Cardiac muscle cell (in vitro differentiated cells and primary cell): ENCODE data around the gene MACROH2A1. TPM values are rescaled to one million over a fixed set of nuclear protein-coding genes. Genes with fewer than 3 reads are reported as not detected.

ENCODE experiments used
- DNase-seq, 2 donors: peaks; one replicate each; pipeline versions ENCODE4 v3.0.0 to v3.0.0-alpha.2; 2010 to 2017; ENCODE audit warnings: low read depth in 1 of 2, low spot score in 1 of 2
- H3K27ac ChIP-seq: fragments of 200-600 bp; sonication (generic); 2 replicates; pipeline ENCODE4 v1.5.1; 2016
- H3K27me3 ChIP-seq: fragments of 200-600 bp; sonication (generic); 2 replicates; pipeline ENCODE4 v1.6.0; 2016; ENCODE audit warnings: control low read depth
- H3K36me3 ChIP-seq: fragments of 200-600 bp; sonication (generic); 2 replicates; pipeline ENCODE4 v1.5.1; 2016; ENCODE audit warnings: control low read depth
- H3K4me1 ChIP-seq: fragments of 200-600 bp; sonication (generic); 2 replicates; pipeline ENCODE4 v1.8.1; 2017; ENCODE audit warnings: low read depth, mild to moderate bottlenecking, mixed run types
- H3K4me3 ChIP-seq: fragments of 200-600 bp; sonication (generic); 2 replicates; pipeline ENCODE4 v1.5.1; 2016; ENCODE audit warnings: mild to moderate bottlenecking
- H3K9me3 ChIP-seq: fragments of 200-600 bp; sonication (generic); 2 replicates; pipeline ENCODE4 v1.5.1; 2017; ENCODE audit warnings: low read depth, mild to moderate bottlenecking, control low read depth
- CTCF ChIP-seq: IDR thresholded peaks from 2 replicates; pipeline ENCODE4 v1.5.1; 2012; ENCODE audit warnings: low read depth, mild to moderate bottlenecking, low read length
- polyA plus RNA-seq: library from polyadenylated mRNA; unstranded; fragments of >200 nt; fragmentation: Nextera tagmentation; extraction: Ambion mirVana; gene quantifications from 2 replicates; pipeline ENCODE4 v1.2.1, GENCODE V29; 2016
- total RNA-seq: library from RNA; depleted of rRNA; stranded (reverse); fragments of >200 nt; gene quantifications from 2 replicates; pipeline ENCODE4 v1.2.3, GENCODE V29; 2016

MACROH2A1 gene
- total and polyA plus RNA-seq, 2 experiments from 2014 or later = 386 to 644 TPM

GRCh38 chr5:135426102-135427082, 27.4 kb upstream of the MACROH2A1 start:
- Histone ChIP-seq H3K36me3 (no peaks in the 10 kb centered on the region), H3K4me3 (no peak overlapping the region), H3K27ac (no peak overlapping the region), H3K9me3 (no peaks in the 10 kb centered on the region), H3K4me1 (peaks cover 28% of the 10 kb centered on the region), H3K27me3 (no peaks in the 10 kb centered on the region)
- peak; percentile 81 for TF ChIP-seq CTCF
- DNase-seq = peak; percentile 65 to 76

- Histone ChIP-seq H3K9me3 (no peaks in the 10 kb centered on the region), H3K27ac (no peak overlapping the region), H3K4me1 (peaks cover 28% of the 10 kb centered on the region), H3K36me3 (no peaks in the 10 kb centered on the region), H3K4me3 (no peak overlapping the region), H3K27me3 (no peaks in the 10 kb centered on the region)
- no peak for TF ChIP-seq CTCF
- DNase-seq = no peak
These were observed 26.6 kb upstream of the MACROH2A1 start for GRCh38 chr5:135425641-135426040.

GRCh38 chr5:135423846-135424168, 24.8 kb upstream of the MACROH2A1 start:
- Histone ChIP-seq H3K4me1 (peaks cover 18% of the 10 kb centered on the region), H3K9me3 (no peaks in the 10 kb centered on the region), H3K4me3 (no peak overlapping the region), H3K36me3 (no peaks in the 10 kb centered on the region), H3K27ac (no peak overlapping the region), H3K27me3 (no peaks in the 10 kb centered on the region)
- TF ChIP-seq CTCF = no peak
- DNase-seq = no peak

- no peaks in the 10 kb centered on the region for H3K27me3 ChIP-seq
- H3K4me1 ChIP-seq = peaks cover 18% of the 10 kb centered on the region
- TF ChIP-seq CTCF = no peak
- no peaks in the 10 kb centered on the region for H3K36me3 ChIP-seq
- H3K27ac ChIP-seq = no peak overlapping the region
- H3K4me3 ChIP-seq = no peak overlapping the region
- H3K9me3 ChIP-seq = no peaks in the 10 kb centered on the region
- DNase-seq = peak in 1 of 2 donors; percentile 30
These were observed 24.3 kb upstream of the MACROH2A1 start for GRCh38 chr5:135423146-135423845.

GRCh38 chr5:135422419-135422818, 23.4 kb upstream of the MACROH2A1 start:
- H3K27me3 ChIP-seq = no peaks in the 10 kb centered on the region
- no peaks in the 10 kb centered on the region for H3K36me3 ChIP-seq
- H3K27ac ChIP-seq = no peak overlapping the region
- H3K9me3 ChIP-seq = no peaks in the 10 kb centered on the region
- no peak for TF ChIP-seq CTCF
- DNase-seq = no peak
- H3K4me3 ChIP-seq = no peak overlapping the region
- peaks cover 18% of the 10 kb centered on the region for H3K4me1 ChIP-seq
